Islet precursor cell (in vitro differentiated cells): ENCODE measurements around the gene EIF4E2.

Source experiments
- DNase-seq: peaks from one replicate; pipeline ENCODE4 v3.0.0-alpha.2; 2018

EIF4E2 gene, protein sequence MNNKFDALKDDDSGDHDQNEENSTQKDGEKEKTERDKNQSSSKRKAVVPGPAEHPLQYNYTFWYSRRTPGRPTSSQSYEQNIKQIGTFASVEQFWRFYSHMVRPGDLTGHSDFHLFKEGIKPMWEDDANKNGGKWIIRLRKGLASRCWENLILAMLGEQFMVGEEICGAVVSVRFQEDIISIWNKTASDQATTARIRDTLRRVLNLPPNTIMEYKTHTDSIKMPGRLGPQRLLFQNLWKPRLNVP

DNA sequence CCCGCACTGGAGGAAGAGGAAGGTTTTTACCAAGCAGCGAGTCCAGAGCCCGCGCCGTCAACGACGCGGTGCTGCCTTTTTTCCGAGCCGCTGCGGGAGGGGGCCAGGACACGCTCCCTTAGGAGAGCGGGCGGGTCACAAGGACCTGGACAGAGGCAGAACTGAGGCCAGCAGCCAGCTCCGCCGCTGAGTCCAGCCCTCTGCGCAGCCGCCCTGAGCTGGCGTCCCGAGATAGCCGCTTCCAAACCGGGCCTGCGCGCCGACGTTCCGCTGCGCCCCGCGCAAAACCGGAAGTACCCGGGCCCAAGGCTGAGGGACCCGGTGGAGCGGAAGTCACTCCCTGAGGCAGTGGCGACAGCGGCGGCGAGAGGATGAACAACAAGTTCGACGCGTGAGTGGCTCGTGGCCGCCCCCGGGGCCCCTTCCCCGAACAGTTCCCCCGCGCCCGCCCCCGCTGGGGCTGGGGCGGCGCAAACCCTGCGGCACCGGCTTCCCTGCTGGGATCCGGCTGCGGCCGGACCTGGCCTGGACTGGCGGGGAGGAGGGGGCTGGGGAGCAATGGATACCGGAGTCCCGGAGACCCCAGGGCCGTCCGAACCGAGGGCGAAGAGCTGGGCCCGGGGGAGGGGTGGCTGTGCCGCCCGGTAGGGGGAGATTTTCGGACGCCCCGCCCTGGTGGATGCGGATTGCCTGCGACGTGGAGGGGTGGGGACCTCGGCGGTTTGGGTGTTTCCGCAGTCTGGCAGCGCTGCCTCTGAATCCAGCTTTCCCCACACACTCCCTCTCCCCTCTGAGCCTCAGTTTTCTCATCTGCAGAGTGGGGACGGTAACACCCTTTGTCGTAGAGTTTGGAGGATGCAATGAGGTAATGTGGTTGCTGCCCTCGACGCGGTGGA is at the start of gene EIF4E2, which contains the start of gene TIGD1:
TSS of gene EIF4E2 (plus strand) at position 336 of the 896 bp plus-strand sequence. CDS start at position 372, 36 bp downstream.
TSS of gene TIGD1 (minus strand) at position 204 of the 896 bp plus-strand sequence. CDS start 675 bp downstream, outside the sequence.
- peak; percentile 98 for DNase-seq

DNA sequence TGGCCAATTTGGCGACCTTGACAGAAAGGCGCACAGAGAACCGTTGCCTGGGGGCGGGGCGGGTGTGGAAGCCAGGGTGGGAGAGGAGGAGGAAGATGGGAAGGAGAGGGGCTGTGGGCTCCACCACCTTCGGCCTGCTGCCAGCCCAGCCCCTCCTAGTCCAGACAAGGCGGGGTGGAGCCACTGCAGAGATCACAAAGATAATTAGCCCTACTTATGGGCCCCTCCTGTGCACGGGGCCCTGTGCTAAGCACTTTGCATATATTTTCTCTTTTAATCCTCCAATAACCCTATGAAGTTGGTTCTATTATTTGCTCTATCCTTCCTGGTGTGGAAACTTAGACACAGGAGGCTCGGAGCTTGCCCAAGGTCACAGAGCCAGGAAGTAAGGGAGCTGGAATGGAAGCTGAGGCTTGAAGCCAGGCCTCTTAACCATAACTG is 49.1 kb upstream of the EIF4E2 start:
- DNase-seq, result no peak

DNA sequence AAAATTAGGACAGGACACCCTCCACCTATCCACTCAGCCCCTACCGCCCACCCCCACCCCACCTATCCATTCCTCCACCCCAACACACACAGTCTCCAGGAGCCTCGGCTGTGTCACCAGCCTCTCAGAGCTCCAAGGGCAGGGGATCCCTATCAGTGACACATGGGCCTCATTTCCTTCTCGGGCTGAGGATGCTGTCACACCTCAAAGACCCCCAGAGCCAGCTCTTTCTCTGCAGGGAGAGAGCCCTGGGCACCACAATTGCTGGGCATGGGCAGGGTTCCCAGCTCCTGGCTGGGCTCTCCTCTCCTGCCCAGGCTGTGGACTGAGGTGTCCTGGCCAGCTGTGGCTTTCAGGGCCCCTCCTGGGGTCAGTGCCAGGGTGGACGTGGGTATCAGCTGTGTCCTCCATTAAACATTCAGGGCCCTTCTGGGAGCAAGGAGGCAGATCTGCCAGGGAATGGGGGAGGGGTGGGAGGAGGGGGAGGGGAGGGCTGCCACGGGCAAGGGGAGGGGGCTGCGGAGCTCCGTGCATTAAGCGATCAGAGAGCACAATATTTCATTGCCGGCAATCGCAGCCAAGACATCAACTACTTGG is 48.6 kb upstream of the EIF4E2 start:
- DNase-seq, result no peak

DNA sequence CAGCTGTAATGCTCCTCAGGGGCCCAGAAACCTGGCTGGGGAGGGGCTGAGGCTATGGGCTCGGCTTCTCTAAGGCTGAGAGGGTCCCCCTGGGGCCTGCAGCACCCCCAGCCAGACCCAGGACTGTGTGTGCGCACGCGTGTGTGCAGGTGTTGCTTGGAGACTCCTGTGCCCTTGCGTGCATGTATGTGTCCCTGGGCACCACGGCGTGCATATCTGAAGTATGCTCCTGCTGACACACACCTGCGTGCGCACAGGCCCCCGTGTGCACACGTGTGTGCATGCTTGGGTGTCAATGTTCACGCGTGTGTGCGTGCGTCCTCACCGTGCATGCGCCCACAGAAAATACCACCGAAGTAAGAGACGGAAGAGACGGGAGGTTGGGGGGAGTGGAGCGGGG is 48.0 kb upstream of the EIF4E2 start:
- no peak for DNase-seq

DNA sequence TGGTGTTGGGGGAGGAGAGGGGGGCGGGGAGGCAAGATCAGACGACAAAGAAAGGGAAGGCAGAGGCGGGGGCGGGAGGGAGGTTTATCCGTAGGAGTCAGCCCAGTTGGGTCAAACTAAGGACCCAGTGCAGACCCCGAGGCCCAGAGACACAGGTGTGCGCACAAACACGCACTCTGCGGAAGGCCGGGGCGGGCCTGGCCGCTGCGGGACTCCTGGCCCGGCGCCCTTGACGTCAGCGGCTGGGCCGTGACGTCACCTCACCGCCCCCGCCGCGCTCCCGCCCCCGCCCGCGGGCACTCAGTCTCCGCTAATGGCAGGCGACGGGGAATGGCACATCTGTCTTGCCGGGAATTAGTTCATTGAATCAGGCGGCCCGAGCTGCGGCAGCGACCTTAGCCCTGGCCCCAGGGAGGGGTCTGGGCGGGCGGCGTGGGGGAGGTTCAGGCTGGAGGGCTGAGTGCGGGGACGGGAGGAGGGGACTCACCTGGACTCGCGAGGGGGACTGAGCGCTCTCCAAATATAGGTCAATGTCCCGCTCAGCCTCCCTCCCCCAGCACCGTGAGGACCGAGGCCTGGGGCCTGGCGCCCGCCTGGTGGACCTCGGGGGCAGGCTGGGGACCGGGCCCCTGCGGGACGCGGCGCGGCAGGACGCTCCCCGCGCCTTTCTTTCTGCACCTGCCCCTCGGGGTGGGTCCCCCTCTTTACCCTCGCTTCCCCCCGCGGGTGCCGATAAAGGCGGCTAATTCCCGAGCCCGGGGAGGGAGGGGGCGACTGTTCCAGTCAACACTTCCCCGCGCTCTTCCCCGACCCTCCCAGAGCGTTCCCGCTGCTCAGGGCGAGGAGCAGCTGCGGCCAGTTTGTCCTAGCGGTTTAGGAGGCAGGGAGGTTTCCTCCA is 47.3 kb upstream of the EIF4E2 start:
- peak; percentile 79 for DNase-seq

DNA sequence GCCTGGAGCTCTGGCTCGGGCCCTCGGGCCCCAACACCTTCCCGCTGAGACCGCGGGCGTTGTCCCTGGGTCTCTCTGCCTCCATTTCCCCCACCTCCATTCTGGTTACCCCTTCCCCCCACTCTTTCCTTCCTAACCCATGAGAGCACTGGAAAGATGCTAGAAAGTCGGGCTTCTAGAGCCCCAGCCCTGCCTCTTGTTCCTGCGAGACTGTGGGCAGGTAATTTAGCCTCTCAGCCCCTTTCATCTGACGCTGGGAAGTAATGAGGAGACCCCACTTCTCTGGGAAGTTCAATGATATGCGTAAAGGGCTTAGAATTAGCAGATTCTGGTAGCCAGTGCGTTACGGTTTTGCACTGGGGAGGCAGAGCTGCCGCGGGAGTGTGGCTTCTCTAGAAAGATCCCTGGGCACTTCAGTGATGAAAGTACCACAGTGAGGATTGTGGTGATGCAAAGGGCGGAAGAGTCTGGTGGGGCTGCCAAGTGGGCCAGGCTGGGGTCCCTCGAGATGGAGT is 46.6 kb upstream of the EIF4E2 start:
- DNase-seq, result no peak

DNA sequence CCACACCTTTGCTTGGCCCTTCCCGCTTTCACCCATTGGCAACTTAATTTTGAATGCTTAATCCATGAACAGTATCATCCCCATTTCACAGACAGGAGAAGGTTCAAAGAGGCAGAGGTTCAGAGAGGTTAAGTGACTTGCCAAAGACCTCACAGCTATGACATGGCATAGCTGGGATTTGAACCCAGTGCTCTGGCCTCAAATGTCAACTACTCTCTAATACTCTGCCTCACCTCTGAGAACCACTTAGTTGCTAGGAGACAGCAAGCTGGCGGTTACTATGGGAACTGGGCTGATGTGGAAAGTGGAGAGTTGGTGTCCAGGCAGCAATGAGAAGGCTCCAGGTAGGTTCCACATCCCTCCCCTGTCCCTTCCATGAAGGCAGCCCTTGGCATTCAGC is 46.1 kb upstream of the EIF4E2 start:
- DNase-seq, result no peak

DNA sequence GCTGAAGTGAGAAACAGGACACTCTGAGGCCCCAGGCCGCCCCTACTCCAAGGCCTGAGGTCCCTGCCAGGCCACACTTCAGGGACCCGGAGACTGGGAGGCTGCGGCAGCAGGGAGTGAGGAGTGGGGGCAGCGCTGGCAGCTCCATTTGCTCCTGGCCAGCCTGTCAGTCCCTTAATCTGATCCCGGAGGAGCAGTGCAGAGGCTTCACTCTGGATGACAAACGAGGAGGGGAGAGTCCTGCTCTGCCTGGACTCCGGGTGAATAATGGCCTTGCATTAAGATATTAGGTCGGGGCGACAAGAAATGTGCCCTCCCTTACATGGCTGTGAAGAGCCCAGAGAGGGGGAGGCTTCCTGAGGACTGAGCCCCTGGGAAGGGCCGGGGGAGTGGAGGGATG is 44.6 kb upstream of the EIF4E2 start:
- DNase-seq, result no peak

DNA sequence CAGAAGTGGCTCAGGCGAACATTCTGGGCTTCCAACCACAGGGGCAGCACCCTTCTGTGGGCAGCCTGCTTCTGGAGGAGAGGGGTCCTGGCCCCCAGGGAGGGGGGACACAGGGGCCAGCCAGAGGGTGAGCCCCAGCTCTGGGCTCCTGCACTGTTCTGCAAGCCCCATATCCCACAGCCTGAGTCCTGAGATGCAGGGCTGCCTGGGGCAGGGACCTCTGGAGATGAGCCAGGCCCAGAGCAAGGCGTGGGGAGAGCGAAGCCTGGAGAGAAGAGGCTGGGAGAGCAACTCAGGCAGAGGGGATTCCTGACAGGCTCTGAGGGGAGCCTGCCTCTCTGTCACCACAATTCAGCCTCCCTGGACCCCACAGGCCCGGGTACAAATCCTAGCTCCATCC is 43.8 kb upstream of the EIF4E2 start:
- no peak for DNase-seq

DNA sequence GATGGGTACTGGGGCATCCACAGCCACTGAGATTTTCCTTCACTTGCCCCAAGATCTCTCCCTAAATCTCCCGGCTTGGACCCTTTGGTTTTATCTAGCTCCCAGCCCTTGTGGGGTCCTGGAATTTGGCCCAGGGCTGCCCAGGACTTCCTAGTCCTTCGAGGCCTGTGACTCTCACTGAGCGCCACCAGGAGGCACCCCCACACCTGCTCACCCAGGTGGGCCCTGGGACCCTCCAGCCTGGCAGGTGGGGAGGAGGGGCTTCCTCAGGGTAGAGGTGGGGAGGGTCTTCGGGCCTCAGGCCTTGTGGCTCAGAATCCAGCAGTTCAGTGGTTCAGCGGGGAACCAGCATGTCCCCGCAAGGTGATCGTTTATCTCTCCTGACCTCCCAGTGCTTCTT is 42.2 kb upstream of the EIF4E2 start:
- no peak for DNase-seq

DNA sequence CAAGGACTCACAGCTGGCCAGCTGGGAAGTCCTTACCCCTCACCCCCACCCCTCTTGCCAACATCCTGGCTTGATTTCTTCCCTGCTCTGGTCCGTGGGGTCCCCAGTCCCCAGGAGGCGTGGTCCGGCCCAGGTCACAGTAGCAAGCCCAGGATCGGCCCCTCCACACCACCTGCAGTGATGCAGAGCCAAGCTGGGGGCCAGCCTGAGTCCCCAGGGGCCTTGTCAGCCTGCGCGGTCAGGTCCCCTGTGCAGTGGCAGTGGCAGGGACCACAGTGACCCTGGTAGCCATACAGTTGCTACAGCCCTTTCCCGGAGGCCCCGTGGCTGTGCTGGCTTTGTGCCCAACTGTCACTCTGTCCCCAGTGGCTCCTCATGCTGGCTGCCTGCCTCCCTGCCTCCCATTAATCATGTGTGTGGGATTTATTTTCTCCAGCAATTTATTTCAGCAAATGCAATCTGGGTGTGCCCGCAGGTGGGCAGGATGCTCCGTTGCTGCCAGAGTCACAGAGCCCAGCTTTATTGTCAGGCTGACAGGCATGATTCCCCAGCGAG is 39.1 kb upstream of the EIF4E2 start:
- no peak for DNase-seq

DNA sequence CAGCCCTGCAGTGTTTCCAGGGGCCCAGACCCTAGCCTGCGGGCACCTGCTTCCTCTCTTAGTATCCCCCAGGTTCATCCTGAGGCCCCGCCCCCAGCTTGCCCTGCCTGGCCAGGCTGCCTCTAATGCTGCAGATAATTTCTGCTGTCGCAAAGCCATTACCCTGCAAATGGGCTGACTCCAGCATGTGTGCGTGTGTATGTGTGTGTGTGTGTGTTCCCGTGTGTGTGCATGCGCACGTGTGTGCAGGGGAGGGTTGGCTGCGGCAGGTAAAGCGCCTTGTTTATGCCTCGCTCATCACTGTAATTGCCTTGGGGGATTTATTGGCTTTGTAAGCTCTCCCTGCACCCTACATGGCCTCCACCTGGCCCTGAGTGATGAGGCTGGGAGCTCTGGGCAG is 37.9 kb upstream of the EIF4E2 start:
- no peak for DNase-seq

DNA sequence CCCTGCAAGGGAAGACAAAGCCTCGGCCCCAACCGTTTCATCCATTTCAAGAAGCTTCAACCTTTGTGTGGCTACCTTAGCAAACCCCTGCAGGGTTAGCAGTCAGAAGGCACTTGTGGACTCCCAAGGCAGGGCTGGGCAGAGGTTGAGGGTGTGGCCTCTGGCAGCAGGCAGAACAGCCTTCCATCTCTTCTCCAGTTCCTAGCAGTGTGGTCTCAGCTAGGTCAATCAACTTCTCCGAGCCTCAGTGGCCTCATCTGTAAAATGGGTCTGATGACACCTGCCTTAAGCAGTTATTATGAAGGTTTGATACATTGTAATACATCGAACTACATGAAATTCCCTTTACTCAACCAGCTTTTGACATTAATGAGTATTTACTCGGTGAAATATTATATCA is 37.1 kb upstream of the EIF4E2 start:
- no peak for DNase-seq

DNA sequence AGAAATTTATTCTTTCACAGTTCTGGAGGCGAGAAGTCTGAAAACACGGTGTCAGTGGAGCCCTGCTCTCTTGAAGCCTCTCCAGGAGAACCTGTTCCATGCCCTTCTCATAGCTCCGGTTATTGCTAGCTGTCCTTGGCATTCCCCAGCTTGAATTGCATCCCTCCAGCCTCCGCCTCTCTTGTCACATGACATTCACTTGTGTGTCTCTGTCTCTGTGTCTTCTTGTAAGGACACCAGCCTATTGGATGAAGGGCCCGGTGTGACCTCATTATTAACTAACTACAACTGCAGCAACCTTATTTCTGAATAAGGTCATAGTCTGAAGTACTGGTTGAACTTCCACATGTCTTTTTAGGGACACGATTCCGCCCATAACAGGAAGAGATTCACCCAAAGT is 34.9 kb upstream of the EIF4E2 start:
- no peak for DNase-seq

DNA sequence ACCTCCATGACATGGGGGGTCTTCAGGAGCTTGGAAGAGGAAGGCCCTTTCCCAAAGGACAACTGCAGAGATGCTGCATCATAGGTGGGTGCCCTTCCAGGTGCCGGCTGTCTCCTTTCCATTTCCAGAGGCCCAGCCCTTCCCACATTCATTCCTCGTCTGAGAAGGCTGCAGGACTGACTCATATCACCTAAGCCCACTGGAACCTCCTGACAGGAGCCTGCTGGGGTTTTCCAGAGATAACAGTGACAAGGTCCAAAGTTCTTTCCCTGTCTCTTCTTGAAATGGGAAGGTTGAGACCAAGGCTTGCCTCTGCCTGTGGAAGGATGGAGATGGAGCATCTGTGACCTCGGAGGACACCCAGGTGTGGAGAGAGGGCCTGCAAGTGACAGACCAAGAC is 33.9 kb upstream of the EIF4E2 start:
- no peak for DNase-seq

DNA sequence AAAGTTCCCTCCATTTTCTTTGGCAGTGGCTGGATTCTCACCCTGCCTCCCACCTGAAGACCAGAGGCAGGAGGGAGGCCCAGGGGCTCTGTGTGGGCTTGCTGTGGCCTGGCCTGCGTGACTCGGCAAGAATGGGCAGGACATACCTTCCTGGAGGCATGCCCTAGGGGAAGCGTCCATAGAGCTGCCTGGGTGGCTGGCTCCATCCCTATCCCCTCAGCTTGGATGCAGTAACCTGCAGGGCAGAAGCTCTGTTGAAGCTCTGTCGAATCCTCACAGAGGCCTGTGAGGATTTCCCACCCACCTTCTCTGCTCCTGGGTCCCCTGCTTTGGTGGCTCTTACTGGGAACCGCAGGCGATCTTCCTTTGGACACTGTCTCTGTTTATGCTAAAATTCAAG is 31.6 kb upstream of the EIF4E2 start:
- DNase-seq, result peak; percentile 73

DNA sequence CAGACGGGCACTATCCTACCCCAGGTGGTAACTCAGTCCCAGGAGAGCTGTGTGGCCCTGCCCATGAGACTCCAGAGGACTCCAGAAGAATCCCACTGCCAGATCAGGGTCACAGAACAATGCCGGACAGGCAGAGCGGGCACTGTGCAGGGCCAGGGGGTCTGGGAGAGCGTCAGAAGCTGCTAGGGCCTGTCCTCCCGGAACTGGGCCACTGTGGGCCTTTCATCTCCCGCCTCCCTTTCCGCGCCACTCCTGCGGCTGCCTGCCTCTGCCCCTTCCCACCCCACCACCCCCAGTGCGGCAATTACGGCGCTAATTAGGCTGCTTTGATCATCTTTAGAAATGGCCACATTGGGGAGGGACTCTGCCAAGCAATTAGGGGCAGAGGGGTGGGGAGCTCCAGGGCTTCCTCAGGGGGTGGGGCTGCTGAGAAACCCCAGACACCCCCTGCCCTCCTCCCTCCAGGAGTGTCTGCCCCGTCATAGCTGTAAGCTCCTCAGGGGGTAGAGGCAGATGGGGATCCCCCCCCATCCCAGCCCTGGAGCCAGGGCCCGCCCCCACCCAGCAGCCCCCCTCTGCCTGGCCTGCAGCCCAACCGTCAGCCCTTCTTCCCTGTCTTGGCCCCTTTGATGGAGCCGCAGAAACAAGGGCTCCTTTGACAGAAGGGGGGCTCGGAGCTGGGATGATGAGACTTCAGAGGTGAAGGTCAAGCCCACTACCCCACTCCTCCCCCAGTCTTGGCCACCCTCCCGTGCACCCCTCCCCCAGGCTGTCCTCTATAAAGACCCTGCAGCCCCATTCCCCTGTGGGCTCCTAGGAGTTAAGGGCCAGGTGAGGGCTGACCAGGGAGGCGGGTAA is 30.7 kb upstream of the EIF4E2 start, which contains the start of gene PRSS56:
TSS of gene PRSS56 (plus strand) at position 808 of the 858 bp plus-strand sequence. CDS start 211 bp downstream, outside the sequence.
- DNase-seq, result no peak

DNA sequence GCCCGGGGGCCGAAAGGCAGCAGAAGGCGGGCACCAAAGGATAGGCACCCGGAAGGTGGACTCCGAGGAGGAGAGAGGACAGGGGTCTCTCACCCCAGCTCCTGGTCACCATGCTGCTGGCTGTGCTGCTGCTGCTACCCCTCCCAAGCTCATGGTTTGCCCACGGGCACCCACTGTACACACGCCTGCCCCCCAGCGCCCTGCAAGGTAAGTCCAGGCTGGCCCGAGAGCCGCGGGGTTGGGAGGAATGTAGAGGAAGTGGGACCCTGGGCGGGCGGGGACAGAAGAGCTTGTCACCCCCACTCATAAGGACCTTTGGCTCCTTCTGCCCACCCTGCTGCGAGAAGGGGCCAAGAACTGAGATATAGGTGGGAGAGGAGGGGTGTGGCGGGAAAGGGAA is 30.0 kb upstream of the EIF4E2 start:
- DNase-seq, result no peak

DNA sequence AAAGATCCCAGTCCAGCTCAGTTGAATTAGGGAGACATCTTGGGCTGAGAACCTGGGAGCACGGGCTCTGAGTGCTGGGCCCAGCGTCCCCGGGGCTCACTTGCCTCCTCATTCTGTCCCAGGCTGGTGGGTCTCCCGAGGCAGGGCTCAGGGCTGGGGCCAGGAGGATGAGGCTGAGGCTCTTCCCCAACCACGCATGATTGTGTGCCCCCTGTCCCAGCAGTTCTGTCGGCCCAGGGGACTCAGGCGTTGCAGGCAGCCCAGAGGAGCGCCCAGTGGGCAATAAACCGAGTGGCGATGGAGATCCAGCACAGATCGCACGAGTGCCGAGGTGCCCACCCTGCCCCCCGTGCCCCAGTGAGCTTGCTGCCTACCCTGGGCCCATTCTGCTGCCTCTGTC is 29.4 kb upstream of the EIF4E2 start:
- DNase-seq, result no peak

DNA sequence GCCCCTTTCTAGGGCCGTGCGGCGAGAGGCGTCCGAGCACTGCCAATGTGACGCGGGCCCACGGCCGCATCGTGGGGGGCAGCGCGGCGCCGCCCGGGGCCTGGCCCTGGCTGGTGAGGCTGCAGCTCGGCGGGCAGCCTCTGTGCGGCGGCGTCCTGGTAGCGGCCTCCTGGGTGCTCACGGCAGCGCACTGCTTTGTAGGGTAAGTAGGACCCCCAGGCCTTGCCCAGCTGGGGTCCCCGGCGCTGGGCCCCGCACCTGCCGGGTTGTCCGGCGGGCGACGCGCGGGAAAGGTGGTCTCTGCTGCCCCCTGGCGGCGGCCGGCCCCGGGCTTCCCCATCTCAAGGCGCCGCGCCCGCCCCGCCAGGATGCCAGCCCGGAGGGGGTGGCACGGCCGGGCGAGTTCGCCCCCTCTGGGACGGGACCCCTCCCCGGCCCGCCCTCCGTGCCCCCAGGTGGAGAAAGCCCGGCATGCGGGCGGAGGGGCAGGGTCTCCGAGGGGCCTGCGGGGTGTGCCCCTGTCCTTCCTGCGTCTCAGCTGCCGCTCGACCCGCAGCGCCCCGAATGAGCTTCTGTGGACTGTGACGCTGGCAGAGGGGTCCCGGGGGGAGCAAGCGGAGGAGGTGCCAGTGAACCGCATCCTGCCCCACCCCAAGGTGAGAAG is 28.4 kb upstream of the EIF4E2 start:
- DNase-seq, result no peak
